Fibroblast of the aortic adventitia (primary cell): ENCODE measurements around the gene RRP12. TPM values are rescaled to one million over a fixed set of nuclear protein-coding genes. Genes with fewer than 3 reads are reported as not detected.

Experiments
- DNase-seq: peaks from one replicate; pipeline ENCODE4 v3.0.0-alpha.2; 2010; ENCODE audit warnings: low read depth
- H3K4me3 ChIP-seq: 2 replicates; pipeline ENCODE4 v1.5.1; 2011; ENCODE audit warnings: low read depth, mild to moderate bottlenecking, control low read depth, low read length, moderate library complexity
- CTCF ChIP-seq: IDR thresholded peaks from 2 replicates; pipeline ENCODE4 v1.5.1; 2011; ENCODE audit warnings: mild to moderate bottlenecking, low read length, control low read depth, inconsistent platforms; ENCODE audit not compliant: insufficient read depth
- total RNA-seq: library from RNA; depleted of rRNA; stranded (reverse); fragments of >200 nt; gene quantifications from 2 replicates; pipeline ENCODE4 v1.2.3, GENCODE V29; 2012; ENCODE audit warnings: low replicate concordance

RRP12 gene
- total RNA-seq, 1 donor = 15.9 TPM

- TF ChIP-seq CTCF = no peak
- no peak for DNase-seq
- no peak overlapping the region for H3K4me3 ChIP-seq
Observed at GRCh38 chr10:97442277-97442676, 41.1 kb upstream of the RRP12 start.

DNA sequence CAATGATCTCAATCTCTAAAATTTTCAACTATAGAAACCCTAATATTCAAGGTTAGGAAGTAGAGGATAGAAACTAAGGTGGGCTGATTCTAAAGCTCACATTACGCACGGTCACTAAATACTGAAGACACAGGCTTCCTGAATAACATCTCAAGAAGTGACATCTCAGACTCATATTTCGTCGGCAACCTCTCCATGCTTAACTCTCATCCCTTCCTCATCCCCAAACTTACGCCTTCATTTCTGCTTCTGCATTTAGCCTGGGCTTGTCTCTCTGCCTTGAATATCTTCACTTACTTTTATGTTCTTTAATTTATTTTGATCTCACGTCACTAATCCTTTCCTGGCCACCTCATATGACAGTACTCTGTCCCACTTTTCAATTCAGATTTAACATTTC, 34.1 kb upstream of the RRP12 start:
- DNase-seq = no peak
- no peak overlapping the region for H3K4me3 ChIP-seq
- no peak for TF ChIP-seq CTCF

DNA sequence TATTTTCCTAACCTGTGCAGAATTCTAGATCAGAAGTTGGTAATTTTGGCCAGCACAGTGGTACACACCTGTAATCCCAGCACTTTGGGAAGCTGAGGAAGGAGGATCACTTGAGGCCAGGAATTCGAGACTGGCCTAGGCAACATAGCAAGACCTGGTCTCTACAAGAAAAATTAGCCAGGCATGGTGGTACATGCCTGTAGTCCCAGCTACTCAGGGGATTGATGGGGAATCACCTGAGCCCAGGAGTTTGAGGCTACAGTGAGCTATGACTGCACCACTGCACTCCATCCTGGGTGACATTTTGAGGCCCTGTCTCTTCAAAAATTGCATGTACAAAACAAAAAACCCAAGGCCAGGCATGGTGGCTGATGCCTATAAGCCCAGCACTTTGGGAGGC, 33.4 kb upstream of the RRP12 start:
- H3K4me3 ChIP-seq = no peak overlapping the region
- TF ChIP-seq CTCF = no peak
- DNase-seq = no peak

GRCh38 chr10:97434055-97434454, 32.9 kb upstream of the RRP12 start:
- no peak overlapping the region for H3K4me3 ChIP-seq
- DNase-seq = no peak
- TF ChIP-seq CTCF = no peak

DNA sequence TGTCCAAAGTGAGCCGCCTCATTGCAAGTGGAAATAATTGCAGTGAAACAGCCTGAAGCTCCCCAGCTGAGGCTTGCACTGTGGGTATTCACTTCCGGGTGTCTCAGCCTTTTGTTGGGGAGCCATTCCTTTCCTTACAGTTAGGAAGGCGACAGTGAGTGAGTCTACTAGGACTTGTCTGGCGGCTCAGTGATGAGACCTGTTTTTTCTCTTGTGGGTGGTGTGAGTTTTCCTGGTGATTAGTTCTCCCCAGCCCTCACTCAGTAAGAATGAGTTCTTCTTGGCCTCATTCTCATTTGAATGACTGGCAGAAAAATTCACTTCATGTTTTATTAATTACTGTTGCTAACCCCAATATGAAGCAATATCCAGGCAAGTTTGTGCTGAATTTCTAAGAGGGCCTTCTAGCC, 27.4 kb upstream of the RRP12 start:
- H3K4me3 ChIP-seq = peak overlapping the region; percentile 54
- no peak for TF ChIP-seq CTCF
- DNase-seq = peak; percentile 27

DNA sequence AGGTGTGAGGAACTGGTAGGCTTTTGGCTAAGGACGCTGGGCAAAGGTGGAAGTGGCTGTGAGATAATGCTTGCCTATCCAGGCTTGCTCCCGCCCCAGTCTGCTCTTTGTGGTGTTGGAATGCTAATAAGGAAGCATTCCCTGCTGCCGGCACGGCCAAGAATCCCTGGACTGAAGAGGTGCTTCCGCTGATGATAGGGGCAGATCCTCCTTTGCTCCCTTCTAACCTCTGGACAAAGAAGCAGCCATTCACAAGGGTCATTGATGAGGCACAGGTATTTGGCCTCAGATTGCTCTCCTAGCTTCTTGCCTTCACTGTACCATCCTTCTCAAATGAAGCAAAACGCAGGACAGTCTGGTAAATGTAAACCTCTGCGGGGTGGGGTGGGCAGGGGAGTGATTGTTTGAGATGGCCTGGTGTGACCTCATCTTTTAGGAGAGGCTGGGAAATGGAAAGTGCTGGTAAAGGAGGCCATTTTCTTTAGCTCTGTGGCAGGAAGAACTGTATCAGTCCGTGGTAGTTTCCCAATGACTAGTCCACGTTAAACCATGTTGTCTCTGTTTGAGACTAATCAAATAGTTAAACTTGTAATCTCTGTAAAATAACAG, 26.5 kb upstream of the RRP12 start:
- no peak for TF ChIP-seq CTCF
- DNase-seq = peak; percentile 31

More for the DNA sequence above, 26.5 kb upstream of the RRP12 start:
- H3K4me3 ChIP-seq = peak overlapping the region; percentile 96
